C4-2B (cell line): ENCODE measurements around the gene FHL2.

ENCODE experiments used
- H3K27ac ChIP-seq: fragments of 450-650 bp; 2 replicates; pipeline ENCODE4 v1.5.1; 2017
- CTCF ChIP-seq: fragments of 450-650 bp; conservative IDR thresholded peaks from 2 replicates; pipeline ENCODE4 v1.5.1; 2017; ENCODE audit warnings: mild to moderate bottlenecking
- ZFX ChIP-seq: fragments of 450-650 bp; IDR thresholded peaks from 2 replicates; pipeline ENCODE4 v1.6.1; 2017

FHL2 gene

GRCh38 chr2:105395691-105396090, 3.2 kb downstream of the FHL2 start:
- TF ChIP-seq CTCF (no peak), ZFX (no peak)
- H3K27ac ChIP-seq: no peak overlapping the region

GRCh38 chr2:105394951-105395611, 3.8 kb downstream of the FHL2 start:
- no peak overlapping the region for H3K27ac ChIP-seq
- TF ChIP-seq CTCF (no peak), ZFX (no peak)

GRCh38 chr2:105393373-105394055, 5.3 kb downstream of the FHL2 start:
- TF ChIP-seq ZFX: no peak
- no peak for TF ChIP-seq CTCF
- H3K27ac ChIP-seq: no peak overlapping the region

GRCh38 chr2:105391763-105392662, 6.8 kb downstream of the FHL2 start:
- H3K27ac ChIP-seq: no peak overlapping the region
- TF ChIP-seq ZFX: no peak
- TF ChIP-seq CTCF: no peak

GRCh38 chr2:105391058-105391627, 7.7 kb downstream of the FHL2 start:
- H3K27ac ChIP-seq: no peak overlapping the region

GRCh38 chr2:105390454-105390853, 8.4 kb downstream of the FHL2 start:
- TF ChIP-seq ZFX (no peak), CTCF (no peak)
- no peak overlapping the region for H3K27ac ChIP-seq

More at GRCh38 chr2:105391058-105391627, 7.7 kb downstream of the FHL2 start:
- TF ChIP-seq CTCF (no peak), ZFX (no peak)
